SU-DHL-6 (cell line): Measurements from ENCODE around the gene CASP10.

Experiments
- H2AFZ ChIP-seq: fragments of 200-600 bp; sonication (generic); 2 replicates; pipeline ENCODE4 v1.6.1; 2014; ENCODE audit warnings: low read depth, mild to moderate bottlenecking, moderate library complexity, mixed read lengths, antibody characterized with exemption, low read length; ENCODE audit not compliant: severe bottlenecking
- H3F3A ChIP-seq: fragments of 200-600 bp; shearing (Covaris generic); 2 replicates; pipeline ENCODE4 v1.6.0; 2016; ENCODE audit warnings: antibody characterized with exemption, mild to moderate bottlenecking; ENCODE audit not compliant: insufficient read depth
- H3K27ac ChIP-seq: fragments of 200-600 bp; sonication (generic); 2 replicates; pipeline ENCODE4 v1.5.1; 2016; ENCODE audit warnings: low read depth, mild to moderate bottlenecking, low read length, moderate library complexity, mixed read lengths
- H3K27me3 ChIP-seq: fragments of 200-600 bp; sonication (generic), shearing (Covaris generic); 2 replicates; pipeline ENCODE4 v1.6.0; 2014; ENCODE audit warnings: mild to moderate bottlenecking, low read length
- H3K36me3 ChIP-seq: fragments of 200-600 bp; sonication (generic); 2 replicates; pipeline ENCODE4 v1.6.1; 2014; ENCODE audit warnings: mild to moderate bottlenecking, low read length, mixed read lengths
- H3K4me2 ChIP-seq: fragments of 300-600, 200-600 bp; shearing (Covaris generic), sonication (generic); 2 replicates; pipeline ENCODE4 v1.6.0; 2014; ENCODE audit warnings: low read length, low read depth, mild to moderate bottlenecking; ENCODE audit not compliant: poor library complexity, severe bottlenecking
- H3K4me3 ChIP-seq: fragments of 200-600 bp; sonication (generic); 2 replicates; pipeline ENCODE4 v1.5.1; 2014; ENCODE audit warnings: antibody characterized with exemption, low read length, mild to moderate bottlenecking, mixed read lengths; ENCODE audit not compliant: insufficient read depth, poor library complexity, severe bottlenecking
- H3K79me2 ChIP-seq: fragments of 200-600 bp; sonication (generic); 2 replicates; pipeline ENCODE4 v1.6.1; 2014; ENCODE audit warnings: mild to moderate bottlenecking, low read length, moderate library complexity; ENCODE audit not compliant: insufficient read depth
- H3K9ac ChIP-seq: fragments of 200-600 bp; sonication (generic); 2 replicates; pipeline ENCODE4 v1.7.0; 2014; ENCODE audit warnings: mild to moderate bottlenecking, low read length
- H3K9me2 ChIP-seq: fragments of 200-600 bp; sonication (generic); replicated peaks from 2 replicates; pipeline ENCODE4 v1.6.1; 2014; ENCODE audit warnings: low read length; ENCODE audit not compliant: insufficient read depth
- H3K9me3 ChIP-seq: fragments of 200-600 bp; sonication (generic); 2 replicates; pipeline ENCODE4 v1.6.1; 2014; ENCODE audit warnings: low read length, mixed read lengths; ENCODE audit not compliant: insufficient read depth
- H4K20me1 ChIP-seq: fragments of 200-600 bp; sonication (generic); 2 replicates; pipeline ENCODE4 v1.6.1; 2014; ENCODE audit warnings: low read depth, mild to moderate bottlenecking, antibody characterized with exemption, low read length, moderate library complexity, mixed read lengths
- EZH2phosphoT487 ChIP-seq: fragments of 200-600 bp; sonication (generic), shearing (Covaris generic); conservative IDR thresholded peaks from 2 replicates; pipeline ENCODE4 v1.6.1; 2018; ENCODE audit warnings: mild to moderate bottlenecking, antibody characterized with exemption, low read length, moderate library complexity, mixed read lengths
- TF ChIP-seq, protein P1 (sequence below): fragments of 200-600 bp; sonication (generic); IDR thresholded peaks from one replicate; pipeline ENCODE4 v1.5.1; 2017; ENCODE audit warnings: antibody characterized with exemption, mild to moderate bottlenecking, low read length, moderate library complexity; ENCODE audit not compliant: insufficient read depth, poor library complexity, severe bottlenecking

CASP10 gene

DNA sequence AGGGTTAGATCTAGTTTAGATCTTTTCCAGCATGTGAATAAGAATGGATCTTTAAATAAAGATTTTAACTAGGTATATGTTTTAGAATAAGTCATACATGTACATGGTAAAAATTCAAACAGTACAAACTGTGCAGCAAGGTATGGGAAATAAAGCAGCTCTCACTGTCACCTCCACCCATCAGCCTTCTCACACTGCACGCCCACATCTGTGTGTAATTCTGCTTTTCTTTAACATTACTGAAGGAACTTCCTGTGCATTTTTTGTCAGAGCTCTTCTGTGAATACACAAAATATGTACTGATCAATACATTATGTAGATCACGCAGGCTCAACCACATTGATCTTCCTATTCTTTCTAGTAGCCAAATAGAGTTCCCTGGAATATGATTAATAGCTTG lies 80.8 kb downstream of the CASP10 start:
- Histone ChIP-seq H3K4me2 (peak overlapping the region; percentile 99), H3K27ac (no peak overlapping the region), H3K9me3 (no peaks in the 10 kb centered on the region), H3K9me2 (no peaks in the 10 kb centered on the region), H3K4me3 (no peak overlapping the region), H3F3A (peaks cover 13% of the 10 kb centered on the region), H3K9ac (no peak overlapping the region), H4K20me1 (no peaks in the 10 kb centered on the region), H2AFZ (no peak overlapping the region), H3K27me3 (no peaks in the 10 kb centered on the region), H3K79me2 (peaks cover 70% of the 10 kb centered on the region), H3K36me3 (no peaks in the 10 kb centered on the region)
- no peak for TF ChIP-seq EZH2phosphoT487
- TF ChIP-seq, protein P1, sequence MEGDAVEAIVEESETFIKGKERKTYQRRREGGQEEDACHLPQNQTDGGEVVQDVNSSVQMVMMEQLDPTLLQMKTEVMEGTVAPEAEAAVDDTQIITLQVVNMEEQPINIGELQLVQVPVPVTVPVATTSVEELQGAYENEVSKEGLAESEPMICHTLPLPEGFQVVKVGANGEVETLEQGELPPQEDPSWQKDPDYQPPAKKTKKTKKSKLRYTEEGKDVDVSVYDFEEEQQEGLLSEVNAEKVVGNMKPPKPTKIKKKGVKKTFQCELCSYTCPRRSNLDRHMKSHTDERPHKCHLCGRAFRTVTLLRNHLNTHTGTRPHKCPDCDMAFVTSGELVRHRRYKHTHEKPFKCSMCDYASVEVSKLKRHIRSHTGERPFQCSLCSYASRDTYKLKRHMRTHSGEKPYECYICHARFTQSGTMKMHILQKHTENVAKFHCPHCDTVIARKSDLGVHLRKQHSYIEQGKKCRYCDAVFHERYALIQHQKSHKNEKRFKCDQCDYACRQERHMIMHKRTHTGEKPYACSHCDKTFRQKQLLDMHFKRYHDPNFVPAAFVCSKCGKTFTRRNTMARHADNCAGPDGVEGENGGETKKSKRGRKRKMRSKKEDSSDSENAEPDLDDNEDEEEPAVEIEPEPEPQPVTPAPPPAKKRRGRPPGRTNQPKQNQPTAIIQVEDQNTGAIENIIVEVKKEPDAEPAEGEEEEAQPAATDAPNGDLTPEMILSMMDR, result no peak

GRCh38 chr2:201264472-201265173 lies 81.7 kb downstream of the CASP10 start:
- no peak overlapping the region for H3K4me3 ChIP-seq
- H3K9me3 ChIP-seq, result no peaks in the 10 kb centered on the region
- H3K79me2 ChIP-seq, result peaks cover 67% of the 10 kb centered on the region
- no peak overlapping the region for H3K4me2 ChIP-seq
- H4K20me1 ChIP-seq, result no peaks in the 10 kb centered on the region
- no peaks in the 10 kb centered on the region for H3K9me2 ChIP-seq
- no peaks in the 10 kb centered on the region for H3K36me3 ChIP-seq
- no peaks in the 10 kb centered on the region for H3K27me3 ChIP-seq
- peaks cover 4% of the 10 kb centered on the region; the same call in 1 of the 2 replicates for H3F3A ChIP-seq
- H3K27ac ChIP-seq, result no peak overlapping the region
- H3K9ac ChIP-seq, result no peak overlapping the region
- no peak overlapping the region for H2AFZ ChIP-seq
- no peak for TF ChIP-seq EZH2phosphoT487
- TF ChIP-seq, protein P1, result no peak

- no peaks in the 10 kb centered on the region for H3K36me3 ChIP-seq
- no peaks in the 10 kb centered on the region for H3K9me2 ChIP-seq
- no peak overlapping the region for H3K27ac ChIP-seq
Observed at GRCh38 chr2:201266629-201267028, 83.7 kb downstream of the CASP10 start.

More at GRCh38 chr2:201266629-201267028, 83.7 kb downstream of the CASP10 start:
- H2AFZ ChIP-seq, result no peak overlapping the region
- H3K79me2 ChIP-seq, result peaks cover 58% of the 10 kb centered on the region
- no peak overlapping the region for H3K9ac ChIP-seq
- TF ChIP-seq EZH2phosphoT487, result no peak
- TF ChIP-seq, protein P1, result no peak
- H3F3A ChIP-seq, result no peaks in the 10 kb centered on the region
- H3K4me3 ChIP-seq, result no peak overlapping the region
- no peaks in the 10 kb centered on the region for H3K27me3 ChIP-seq
- H4K20me1 ChIP-seq, result no peaks in the 10 kb centered on the region
- no peaks in the 10 kb centered on the region for H3K9me3 ChIP-seq
- no peak overlapping the region for H3K4me2 ChIP-seq
